NT2/D1 (cell line): ENCODE measurements around the gene CFAP54.

Experiments used
- DNase-seq: peaks from one replicate; pipeline ENCODE4 v3.0.0-alpha.2; 2011; ENCODE audit warnings: low read depth, low spot score
- H3K27me3 ChIP-seq: 2 replicates; pipeline ENCODE4 v1.6.0; 2011; ENCODE audit warnings: mild to moderate bottlenecking; ENCODE audit not compliant: insufficient read length, insufficient read depth
- H3K36me3 ChIP-seq: 2 replicates; pipeline ENCODE4 v1.6.1; 2011; ENCODE audit warnings: mild to moderate bottlenecking, low read length, mixed read lengths; ENCODE audit not compliant: insufficient read depth, insufficient read length
- H3K4me1 ChIP-seq: 2 replicates; pipeline ENCODE4 v1.5.1; 2011; ENCODE audit not compliant: insufficient read depth, insufficient read length
- H3K4me3 ChIP-seq: 2 replicates; pipeline ENCODE4 v1.5.1; 2011; ENCODE audit warnings: low read depth; ENCODE audit not compliant: insufficient read length
- H3K9ac ChIP-seq: 2 replicates; pipeline ENCODE4 v1.6.0; 2011; ENCODE audit warnings: low read depth; ENCODE audit not compliant: insufficient read length
- H3K9me3 ChIP-seq: 2 replicates; pipeline ENCODE4 v1.5.1; 2011; ENCODE audit warnings: mild to moderate bottlenecking, low read length; ENCODE audit not compliant: insufficient read depth
- SUZ12 ChIP-seq: IDR thresholded peaks from 2 replicates; pipeline ENCODE4 v1.6.1; 2011; ENCODE audit not compliant: insufficient read length, insufficient read depth; ENCODE audit errors: extremely low read depth
- YY1 ChIP-seq: IDR thresholded peaks from 2 replicates; pipeline ENCODE4 v1.6.1; 2011; ENCODE audit not compliant: insufficient read length, insufficient read depth
- ZNF274 ChIP-seq: IDR thresholded peaks from 2 replicates; pipeline ENCODE4 v1.6.1; 2011; ENCODE audit warnings: mild to moderate bottlenecking, low read depth, low read length

Gene CFAP54

GRCh38 chr12:96879301-96879700 lies 389.9 kb downstream of the CFAP54 start:
- no peak overlapping the region for H3K4me3 ChIP-seq
- no peaks in the 10 kb centered on the region for H3K9me3 ChIP-seq
- H3K27me3 ChIP-seq, result no peaks in the 10 kb centered on the region
- no peak overlapping the region for H3K9ac ChIP-seq
- TF ChIP-seq ZNF274, result no peak
- no peak for TF ChIP-seq YY1
- TF ChIP-seq SUZ12, result no peak
- no peaks in the 10 kb centered on the region for H3K4me1 ChIP-seq
- H3K36me3 ChIP-seq, result no peaks in the 10 kb centered on the region
- DNase-seq, result no peak

GRCh38 chr12:96880220-96880619 lies 390.8 kb downstream of the CFAP54 start:
- no peaks in the 10 kb centered on the region for H3K9me3 ChIP-seq
- H3K4me3 ChIP-seq, result no peak overlapping the region
- TF ChIP-seq ZNF274 (no peak), SUZ12 (no peak), YY1 (no peak)
- DNase-seq, result no peak
- no peaks in the 10 kb centered on the region for H3K27me3 ChIP-seq
- no peak overlapping the region for H3K9ac ChIP-seq
- no peaks in the 10 kb centered on the region for H3K4me1 ChIP-seq
- H3K36me3 ChIP-seq, result no peaks in the 10 kb centered on the region

GRCh38 chr12:96881608-96882007 lies 392.2 kb downstream of the CFAP54 start:
- no peaks in the 10 kb centered on the region for H3K27me3 ChIP-seq
- H3K4me3 ChIP-seq, result no peak overlapping the region
- H3K36me3 ChIP-seq, result no peaks in the 10 kb centered on the region
- H3K9ac ChIP-seq, result no peak overlapping the region
- DNase-seq, result no peak
- no peaks in the 10 kb centered on the region for H3K4me1 ChIP-seq
- no peaks in the 10 kb centered on the region for H3K9me3 ChIP-seq
- TF ChIP-seq ZNF274 (no peak), SUZ12 (no peak), YY1 (no peak)

- TF ChIP-seq SUZ12, result no peak
- TF ChIP-seq YY1, result no peak
- no peak for TF ChIP-seq ZNF274
- no peaks in the 10 kb centered on the region for H3K36me3 ChIP-seq
- no peak for DNase-seq
- no peak overlapping the region for H3K4me3 ChIP-seq
- peaks cover 4% of the 10 kb centered on the region for H3K4me1 ChIP-seq
- no peaks in the 10 kb centered on the region for H3K27me3 ChIP-seq
- H3K9me3 ChIP-seq, result no peaks in the 10 kb centered on the region
- no peak overlapping the region for H3K9ac ChIP-seq
These were observed 393.5 kb downstream of the CFAP54 start for GRCh38 chr12:96882862-96883261.

GRCh38 chr12:96883571-96883970 lies 394.2 kb downstream of the CFAP54 start:
- no peaks in the 10 kb centered on the region for H3K36me3 ChIP-seq
- no peak overlapping the region for H3K4me3 ChIP-seq
- no peak overlapping the region for H3K9ac ChIP-seq
- H3K4me1 ChIP-seq, result peaks cover 4% of the 10 kb centered on the region
- no peaks in the 10 kb centered on the region for H3K9me3 ChIP-seq
- no peaks in the 10 kb centered on the region for H3K27me3 ChIP-seq
- no peak for TF ChIP-seq SUZ12
- DNase-seq, result no peak

GRCh38 chr12:96886998-96887677 lies 397.8 kb downstream of the CFAP54 start:
- Histone ChIP-seq H3K9ac (no peak overlapping the region), H3K36me3 (no peaks in the 10 kb centered on the region), H3K27me3 (no peaks in the 10 kb centered on the region), H3K4me1 (peaks cover 7% of the 10 kb centered on the region), H3K9me3 (no peaks in the 10 kb centered on the region; the same call in 1 of the 2 replicates), H3K4me3 (no peak overlapping the region)
- no peak for DNase-seq
- TF ChIP-seq SUZ12 (no peak), ZNF274 (no peak), YY1 (no peak)

- no peak for TF ChIP-seq SUZ12
- no peak for TF ChIP-seq ZNF274
- TF ChIP-seq YY1, result no peak
- peak; percentile 8 for DNase-seq
- Histone ChIP-seq H3K9me3 (peaks cover 6% of the 10 kb centered on the region; the same call in 1 of the 2 replicates), H3K36me3 (no peaks in the 10 kb centered on the region), H3K4me1 (peaks cover 7% of the 10 kb centered on the region), H3K9ac (no peak overlapping the region), H3K4me3 (no peak overlapping the region), H3K27me3 (no peaks in the 10 kb centered on the region)
These were observed 400.0 kb downstream of the CFAP54 start for GRCh38 chr12:96889273-96889933.

- Histone ChIP-seq H3K4me3 (no peak overlapping the region), H3K9ac (no peak overlapping the region), H3K36me3 (no peaks in the 10 kb centered on the region), H3K27me3 (no peaks in the 10 kb centered on the region), H3K4me1 (peaks cover 7% of the 10 kb centered on the region), H3K9me3 (peaks cover 6% of the 10 kb centered on the region; the same call in 1 of the 2 replicates)
- TF ChIP-seq SUZ12 (no peak), ZNF274 (no peak), YY1 (no peak)
- no peak for DNase-seq
These were observed 401.0 kb downstream of the CFAP54 start for GRCh38 chr12:96890331-96890730.
